Right atrium auricular region (tissue), 2 donors: ENCODE measurements around the gene ECHDC1. TPM values are rescaled to one million over a fixed set of nuclear protein-coding genes. Genes with fewer than 3 reads are reported as not detected.

Source experiments
- DNase-seq: peaks from one replicate; pipeline ENCODE4 v3.0.0-alpha.2; 2019; ENCODE audit warnings: low spot score
- H3K27ac ChIP-seq, 2 donors: fragments of 200-600 bp; sonication (generic); 1 replicate in 1 of 2; 2 replicates in 1 of 2; pipeline ENCODE4 v1.5.1; 2016 to 2019
- H3K27me3 ChIP-seq, 2 donors: fragments of 200-600 bp; sonication (generic); one replicate each; pipeline versions ENCODE4 v1.5.1 to v1.6.0; 2017 to 2019
- H3K36me3 ChIP-seq: fragments of 200-600 bp; sonication (generic); one replicate; pipeline ENCODE4 v1.5.1; 2016
- H3K4me1 ChIP-seq, 2 donors: fragments of 200-600 bp; sonication (generic); one replicate each; pipeline versions ENCODE4 v1.5.1 to v1.6.0; 2017 to 2019
- H3K4me3 ChIP-seq, 2 donors: fragments of 200-600 bp; sonication (generic); 1 replicate in 1 of 2; 2 replicates in 1 of 2; pipeline ENCODE4 v1.5.1; 2017 to 2019; ENCODE audit warnings: mild to moderate bottlenecking in 1 of 2, moderate library complexity in 1 of 2
- H3K9me3 ChIP-seq, 2 donors: fragments of 200-600 bp; sonication (generic); one replicate each; pipeline ENCODE4 v1.5.1; 2019
- total RNA-seq, 2 donors: library from RNA; depleted of rRNA; stranded (reverse); fragments of >200 nt; gene quantifications; one replicate each; pipeline ENCODE4 v1.1.0, GENCODE V29; 2016
- TF ChIP-seq, protein P1 (sequence below), 2 donors: fragments of 200-600 bp; sonication (generic); IDR thresholded peaks; one replicate each; pipeline ENCODE4 v1.5.1; 2019; ENCODE audit warnings: antibody characterized with exemption in 2 of 2

Gene ECHDC1
- total RNA-seq, 2 donors from 2014 or later, result 29.8 to 37.3 TPM

DNA sequence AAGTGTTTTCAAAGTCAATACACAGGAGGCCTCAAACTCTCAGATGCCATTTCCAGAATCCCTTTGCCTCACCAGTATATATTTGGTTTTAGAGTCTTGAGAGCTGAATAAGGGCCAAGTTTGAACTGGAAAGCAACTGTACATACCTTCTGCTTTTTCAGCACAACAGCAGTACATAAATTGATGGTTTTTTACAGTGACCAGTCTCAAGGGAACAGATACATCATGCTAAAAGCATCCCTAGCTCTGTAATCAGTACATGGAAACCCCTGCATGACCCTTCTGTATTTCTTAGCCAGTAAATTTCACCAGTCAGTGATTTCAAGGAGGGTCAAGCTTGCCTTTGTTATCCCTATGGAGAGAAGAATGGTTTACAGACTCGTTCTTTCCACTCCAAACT lies 40.6 kb upstream of the ECHDC1 start:
- Histone ChIP-seq H3K27me3 (no peaks in the 10 kb centered on the region), H3K27ac (no peak overlapping the region), H3K4me3 (no peak overlapping the region), H3K36me3 (no peaks in the 10 kb centered on the region), H3K4me1 (no peaks in the 10 kb centered on the region), H3K9me3 (no peaks in the 10 kb centered on the region)
- DNase-seq, result no peak
- TF ChIP-seq, protein P1, sequence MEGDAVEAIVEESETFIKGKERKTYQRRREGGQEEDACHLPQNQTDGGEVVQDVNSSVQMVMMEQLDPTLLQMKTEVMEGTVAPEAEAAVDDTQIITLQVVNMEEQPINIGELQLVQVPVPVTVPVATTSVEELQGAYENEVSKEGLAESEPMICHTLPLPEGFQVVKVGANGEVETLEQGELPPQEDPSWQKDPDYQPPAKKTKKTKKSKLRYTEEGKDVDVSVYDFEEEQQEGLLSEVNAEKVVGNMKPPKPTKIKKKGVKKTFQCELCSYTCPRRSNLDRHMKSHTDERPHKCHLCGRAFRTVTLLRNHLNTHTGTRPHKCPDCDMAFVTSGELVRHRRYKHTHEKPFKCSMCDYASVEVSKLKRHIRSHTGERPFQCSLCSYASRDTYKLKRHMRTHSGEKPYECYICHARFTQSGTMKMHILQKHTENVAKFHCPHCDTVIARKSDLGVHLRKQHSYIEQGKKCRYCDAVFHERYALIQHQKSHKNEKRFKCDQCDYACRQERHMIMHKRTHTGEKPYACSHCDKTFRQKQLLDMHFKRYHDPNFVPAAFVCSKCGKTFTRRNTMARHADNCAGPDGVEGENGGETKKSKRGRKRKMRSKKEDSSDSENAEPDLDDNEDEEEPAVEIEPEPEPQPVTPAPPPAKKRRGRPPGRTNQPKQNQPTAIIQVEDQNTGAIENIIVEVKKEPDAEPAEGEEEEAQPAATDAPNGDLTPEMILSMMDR (IDR thresholded peaks at IDR 0.05), result no peak

DNA sequence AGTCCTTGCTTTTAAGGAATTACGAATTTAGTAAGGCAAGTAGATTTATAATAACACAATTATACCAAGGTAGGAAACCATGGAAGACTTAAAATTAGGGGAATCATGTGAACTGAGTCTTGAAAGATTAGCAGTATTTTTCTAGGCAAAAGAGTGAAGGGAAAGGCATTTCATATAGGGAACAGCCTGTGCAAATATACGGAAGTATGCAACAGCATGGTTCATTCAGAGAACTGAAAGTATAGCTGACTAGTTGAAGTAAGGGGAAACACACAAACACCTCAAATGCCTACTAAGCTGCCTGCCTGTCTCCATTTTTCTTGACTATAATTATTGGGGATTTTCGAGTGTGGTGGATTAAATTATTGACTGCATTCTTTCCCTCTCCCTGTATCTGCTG lies 39.0 kb upstream of the ECHDC1 start:
- H3K9me3 ChIP-seq, result no peaks in the 10 kb centered on the region
- TF ChIP-seq, protein P1 (IDR thresholded peaks at IDR 0.05), result no peak
- H3K4me1 ChIP-seq, result no peaks in the 10 kb centered on the region
- H3K27me3 ChIP-seq, result no peaks in the 10 kb centered on the region
- DNase-seq, result no peak
- no peak overlapping the region for H3K4me3 ChIP-seq
- no peaks in the 10 kb centered on the region for H3K36me3 ChIP-seq
- H3K27ac ChIP-seq, result no peak overlapping the region

DNA sequence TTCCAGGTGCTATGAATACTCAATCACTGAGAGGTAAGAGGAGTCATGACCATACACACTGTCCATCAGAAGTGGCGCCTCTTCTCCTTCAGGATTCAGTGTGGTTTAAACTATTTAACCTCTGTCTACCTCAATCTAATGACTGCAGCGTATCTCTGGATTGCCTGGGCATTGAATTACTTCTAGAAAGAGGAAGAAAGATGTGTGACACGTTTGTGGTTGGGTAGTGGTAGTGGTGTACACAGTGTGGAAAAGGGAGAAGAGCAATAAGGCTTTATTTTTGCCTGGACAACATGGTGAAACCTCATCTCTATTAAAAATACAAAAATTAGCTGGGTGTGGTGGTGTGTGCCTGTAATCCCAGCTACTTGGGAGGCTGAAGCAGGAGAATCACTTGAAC lies 38.0 kb upstream of the ECHDC1 start:
- Histone ChIP-seq H3K27me3 (no peaks in the 10 kb centered on the region), H3K4me3 (no peak overlapping the region), H3K9me3 (no peaks in the 10 kb centered on the region), H3K4me1 (no peaks in the 10 kb centered on the region), H3K36me3 (no peaks in the 10 kb centered on the region), H3K27ac (no peak overlapping the region)
- no peak for DNase-seq
- TF ChIP-seq, protein P1 (IDR thresholded peaks at IDR 0.05), result no peak

DNA sequence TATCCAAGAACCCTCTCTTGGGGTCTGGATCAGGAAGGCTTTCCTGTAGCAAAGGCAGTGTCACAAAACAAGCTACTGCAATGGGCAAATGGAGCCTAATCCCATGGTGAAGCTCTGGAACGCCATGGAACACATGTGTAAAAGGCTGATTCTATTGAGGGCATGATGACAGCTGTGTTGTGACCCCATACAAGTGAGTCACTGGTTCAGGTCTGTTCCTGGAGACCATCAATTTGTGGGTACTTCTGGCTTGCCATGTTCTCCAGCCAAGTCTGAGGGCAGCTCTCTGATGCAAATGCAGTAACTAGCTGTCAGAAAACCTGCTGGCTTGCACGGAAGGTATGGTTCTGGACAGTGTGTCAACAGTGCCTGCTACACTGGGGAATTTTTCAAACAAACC lies 33.3 kb upstream of the ECHDC1 start:
- Histone ChIP-seq H3K4me3 (no peak overlapping the region), H3K27me3 (no peaks in the 10 kb centered on the region), H3K27ac (no peak overlapping the region), H3K9me3 (peaks cover 0 to 6% of the 10 kb centered on the region in 2 donors), H3K36me3 (no peaks in the 10 kb centered on the region), H3K4me1 (no peaks in the 10 kb centered on the region)
- TF ChIP-seq, protein P1 (IDR thresholded peaks at IDR 0.05), result no peak
- no peak for DNase-seq

DNA sequence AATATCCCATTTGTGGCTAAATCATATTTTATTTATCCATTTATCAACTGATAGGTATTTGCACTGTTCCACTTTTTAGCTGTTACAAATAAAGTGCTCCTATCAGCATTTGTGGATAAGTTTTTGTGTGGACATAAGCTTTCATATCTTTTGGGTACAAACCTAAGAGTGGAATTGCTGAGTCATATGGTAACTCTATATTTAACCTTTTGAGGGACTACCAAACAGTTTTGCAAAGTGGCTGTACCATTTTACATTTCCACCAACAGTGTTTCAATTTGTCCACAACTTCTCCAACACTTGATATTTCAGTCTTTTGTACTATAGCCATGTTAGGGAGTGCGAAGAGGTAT lies 23.6 kb upstream of the ECHDC1 start:
- Histone ChIP-seq H3K9me3 (peaks cover 0 to 9% of the 10 kb centered on the region in 2 donors), H3K27me3 (no peaks in the 10 kb centered on the region), H3K4me3 (no peak overlapping the region), H3K36me3 (no peaks in the 10 kb centered on the region), H3K27ac (no peak overlapping the region), H3K4me1 (no peaks in the 10 kb centered on the region)
- TF ChIP-seq, protein P1 (IDR thresholded peaks at IDR 0.05), result no peak
- DNase-seq, result no peak

DNA sequence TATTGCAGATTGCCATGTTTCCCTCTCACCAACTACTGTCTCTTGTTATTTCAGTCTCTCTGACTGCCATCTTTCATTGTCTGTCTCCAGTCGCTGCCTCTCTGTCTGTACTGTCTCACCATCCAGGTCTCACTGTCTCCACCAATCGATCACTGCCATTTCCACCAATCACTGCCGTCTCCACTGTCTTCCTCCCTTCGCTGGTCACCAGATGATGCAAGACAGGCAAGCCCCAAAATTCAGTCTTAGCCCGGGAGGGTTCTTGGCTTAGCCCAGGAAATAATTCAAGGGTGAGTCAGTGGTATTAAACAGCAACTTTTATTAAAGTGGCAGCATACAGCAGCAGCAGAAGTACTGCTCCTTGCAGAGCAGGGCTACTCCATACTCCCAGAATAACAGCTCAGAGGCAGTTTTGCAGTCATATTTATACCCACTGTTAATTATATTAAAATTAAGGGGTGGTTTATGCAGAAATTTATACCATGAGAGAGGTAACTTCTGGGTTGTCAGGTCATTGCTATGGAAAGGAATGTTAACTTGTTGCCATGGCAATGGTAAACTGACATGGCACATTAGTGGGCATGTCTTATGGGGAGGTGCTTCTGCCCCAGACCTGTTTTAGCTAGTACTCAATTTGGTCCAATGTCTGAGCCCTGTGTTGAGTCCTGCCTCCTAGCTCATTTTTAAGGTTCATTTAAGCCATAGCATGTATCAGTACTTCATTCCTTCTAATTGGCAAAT lies 23.0 kb upstream of the ECHDC1 start:
- H3K27me3 ChIP-seq, result no peaks in the 10 kb centered on the region
- peak; percentile 69 for DNase-seq
- no peak overlapping the region for H3K27ac ChIP-seq
- H3K4me1 ChIP-seq, result no peaks in the 10 kb centered on the region
- no peaks in the 10 kb centered on the region for H3K36me3 ChIP-seq
- H3K9me3 ChIP-seq, result peaks cover 0 to 9% of the 10 kb centered on the region in 2 donors
- no peak overlapping the region for H3K4me3 ChIP-seq
- TF ChIP-seq, protein P1 (IDR thresholded peaks at IDR 0.05), result no peak
